ENCODE measurements around the gene BSPRY. TPM values are rescaled to one million over a fixed set of nuclear protein-coding genes. Genes with fewer than 3 reads are reported as not detected.

BSPRY gene
- total and polyA plus RNA-seq, 2 donors (not counting 1 experiment from before 2014, with no cell fraction given) = 0.42 to 0.59 TPM

- Histone ChIP-seq H2AFZ (ENCODE audit: insufficient read depth, low read depth, low read length, poor library complexity, severe bottlenecking) (peak overlapping the region; percentile 50), H3K27ac (ENCODE audit: low read length in 2 of 2) (no peak overlapping the region), H3K4me2 (replicated peaks; ENCODE audit: low read depth, low read length, poor library complexity, severe bottlenecking) (no peak overlapping the region), H3K9ac (ENCODE audit: low read length) (no peak overlapping the region), H3K36me3 (replicated peaks in 1 of 2; ENCODE audit: control extremely low read depth in 1 of 2, control insufficient read depth in 1 of 2, extremely low read depth in 1 of 2, insufficient read depth in 2 of 2, low read length in 1 of 2) (no peaks in the 10 kb centered on the region), H3K4me3 (ENCODE audit: control extremely low read depth in 1 of 5, extremely low read depth in 1 of 5, insufficient read depth in 1 of 5, low read depth in 2 of 5, low read length in 4 of 5) (no peak overlapping the region), H3K9me3 (ENCODE audit: control extremely low read depth in 1 of 3, control insufficient read depth in 2 of 3, insufficient read depth in 1 of 3, low read length in 2 of 3) (no peaks in the 10 kb centered on the region), H3K4me1 (ENCODE audit: control insufficient read depth in 2 of 2, insufficient read depth in 2 of 2, low read length in 2 of 2) (peaks cover 8 to 12% of the 10 kb centered on the region in 2 donors), H3K79me2 (ENCODE audit: control insufficient read depth, insufficient read depth, low read length) (no peaks in the 10 kb centered on the region), H4K20me1 (ENCODE audit: control insufficient read depth, insufficient read depth, low read length, poor library complexity, severe bottlenecking) (no peaks in the 10 kb centered on the region), H3K27me3 (replicated peaks in 1 of 4; ENCODE audit: control extremely low read depth in 1 of 4, control insufficient read depth in 3 of 4, insufficient read depth in 4 of 4, low read length in 3 of 4) (no peaks in the 10 kb centered on the region)
- WGBS (ENCODE audit: insufficient coverage) = 89% methylated on average over 9 of the region's 9 CpGs
- Mint-ChIP-seq H3K4me1 (peaks cover 16% of the 10 kb centered on the region), H3K4me3 (peak overlapping the region; percentile 90), H3K27me3 (peaks cover 4% of the 10 kb centered on the region), H3K9me3 (ENCODE audit: insufficient read depth) (no peaks in the 10 kb centered on the region), H3K27ac (no peak overlapping the region)
- ChIA-PET CTCF (interaction anchor here (1.1 kb wide), 1 partner anchor 29 kb away, joined by 3 read pairs; no protein-coding TSS in a partner anchor), POLR2A (interaction anchor here (0.6 kb wide), 1 partner anchor 1044 kb away, joined by 4 read pairs; no protein-coding TSS in a partner anchor)
- intact Hi-C loops (cut with micrococcal nuclease) = loop anchor here (2.0 kb wide), 1 partner anchor 69 kb away; the partner anchor contains the start of genes C9orf43 and POLE3
- ATAC-seq (ENCODE audit: low read depth) = no peak
- DNase-seq = no peak
- TF ChIP-seq EZH2 (IDR thresholded peaks at IDR 0.05; ENCODE audit: borderline replicate concordance, insufficient read depth, low read depth, low read length, poor library complexity, severe bottlenecking) (no peak), CTCF (IDR thresholded peaks at IDR 0.05) (no peak)
These were observed 7.5 kb upstream of the BSPRY start for GRCh38 chr9:113341712-113342410.

- no peak overlapping the region for H3K9ac ChIP-seq (ENCODE audit: low read length)
- ATAC-seq (ENCODE audit: low read depth) (no peak), DNase-seq (no peak)
- no peaks in the 10 kb centered on the region for H3K9me3 ChIP-seq (ENCODE audit: control extremely low read depth in 1 of 3, control insufficient read depth in 2 of 3, insufficient read depth in 1 of 3, low read length in 2 of 3)
- Mint-ChIP-seq H3K9me3 (ENCODE audit: insufficient read depth) (no peaks in the 10 kb centered on the region), H3K4me3 (no peak overlapping the region), H3K27ac (no peak overlapping the region), H3K4me1 (peaks cover 16% of the 10 kb centered on the region), H3K27me3 (peaks cover 4% of the 10 kb centered on the region)
- WGBS (ENCODE audit: insufficient coverage) = no CpG with 5 or more reads among the region's 1 CpG
- TF ChIP-seq CTCF (IDR thresholded peaks at IDR 0.05) = no peak
- TF ChIP-seq EZH2 (IDR thresholded peaks at IDR 0.05; ENCODE audit: borderline replicate concordance, insufficient read depth, low read depth, low read length, poor library complexity, severe bottlenecking) = no peak
- H3K4me1 ChIP-seq (ENCODE audit: control insufficient read depth in 2 of 2, insufficient read depth in 2 of 2, low read length in 2 of 2) = peaks cover 8 to 12% of the 10 kb centered on the region in 2 donors
- H3K79me2 ChIP-seq (ENCODE audit: control insufficient read depth, insufficient read depth, low read length) = no peaks in the 10 kb centered on the region
- H3K4me3 ChIP-seq (ENCODE audit: control extremely low read depth in 1 of 5, extremely low read depth in 1 of 5, insufficient read depth in 1 of 5, low read depth in 2 of 5, low read length in 4 of 5) = no peak overlapping the region
- intact Hi-C loops (cut with micrococcal nuclease) = no loop called here
- POLR2A ChIA-PET = no interaction called here
- H3K36me3 ChIP-seq (replicated peaks in 1 of 2; ENCODE audit: control extremely low read depth in 1 of 2, control insufficient read depth in 1 of 2, extremely low read depth in 1 of 2, insufficient read depth in 2 of 2, low read length in 1 of 2) = no peaks in the 10 kb centered on the region
- H3K4me2 ChIP-seq (replicated peaks; ENCODE audit: low read depth, low read length, poor library complexity, severe bottlenecking) = no peak overlapping the region
- peak overlapping the region; percentile 15 for H2AFZ ChIP-seq (ENCODE audit: insufficient read depth, low read depth, low read length, poor library complexity, severe bottlenecking)
- H3K27ac ChIP-seq (ENCODE audit: low read length in 2 of 2) = no peak overlapping the region
- CTCF ChIA-PET = no interaction called here
- no peaks in the 10 kb centered on the region for H3K27me3 ChIP-seq (replicated peaks in 1 of 4; ENCODE audit: control extremely low read depth in 1 of 4, control insufficient read depth in 3 of 4, insufficient read depth in 4 of 4, low read length in 3 of 4)
- H4K20me1 ChIP-seq (ENCODE audit: control insufficient read depth, insufficient read depth, low read length, poor library complexity, severe bottlenecking) = no peaks in the 10 kb centered on the region
These were observed 5.6 kb upstream of the BSPRY start for GRCh38 chr9:113343732-113344231.

All from B cell (primary cell).